T follicular helper cell (primary cell): ENCODE data around the gene PLAAT5.
A peak's percentile ranks its signal among the peaks of the same experiment; 100 is the strongest.
"Not testable (repeated sequence)": the region's sequence is repeated elsewhere in the genome, so short reads cannot be mapped to it uniquely, and the experiment has no call there.

Source experiments
- DNase-seq: peaks from one replicate; pipeline ENCODE4 v3.0.0-alpha.2; 2020; ENCODE audit warnings: low read depth

Gene PLAAT5

GRCh38 chr11:63480039-63480438 is 10.9 kb downstream of the PLAAT5 start:
- no peak for DNase-seq

GRCh38 chr11:63478896-63479295 is 12.1 kb downstream of the PLAAT5 start:
- DNase-seq: peak; percentile 26

GRCh38 chr11:63476618-63477017 is 14.3 kb downstream of the PLAAT5 start:
- no peak for DNase-seq

- no peak for DNase-seq
These were observed 18.6 kb downstream of the PLAAT5 start for GRCh38 chr11:63472372-63472771.

GRCh38 chr11:63470311-63470710 is 20.7 kb downstream of the PLAAT5 start:
- DNase-seq: no peak

GRCh38 chr11:63462137-63462536 is 28.8 kb downstream of the PLAAT5 start:
- DNase-seq: no peak

GRCh38 chr11:63459586-63459985 is 31.4 kb downstream of the PLAAT5 start:
- no peak for DNase-seq

GRCh38 chr11:63448646-63449045 is 42.3 kb downstream of the PLAAT5 start:
- no peak for DNase-seq

- DNase-seq: no peak
These were observed 45.2 kb downstream of the PLAAT5 start for GRCh38 chr11:63445720-63446119.

GRCh38 chr11:63445118-63445517 is 45.8 kb downstream of the PLAAT5 start:
- DNase-seq: no peak

- no peak for DNase-seq
These were observed 46.8 kb downstream of the PLAAT5 start for GRCh38 chr11:63444160-63444559.

GRCh38 chr11:63443714-63444113 is 47.3 kb downstream of the PLAAT5 start:
- DNase-seq: no peak

- DNase-seq: not testable (repeated sequence)
These were observed 55.1 kb downstream of the PLAAT5 start for GRCh38 chr11:63435831-63436230.

GRCh38 chr11:63435351-63435750 is 55.6 kb downstream of the PLAAT5 start:
- DNase-seq: not testable (repeated sequence)

GRCh38 chr11:63430731-63431130 is 60.2 kb downstream of the PLAAT5 start:
- not testable (repeated sequence) for DNase-seq

- no peak for DNase-seq
These were observed 62.9 kb downstream of the PLAAT5 start for GRCh38 chr11:63427971-63428508.

- no peak for DNase-seq
These were observed 73.7 kb downstream of the PLAAT5 start for GRCh38 chr11:63417174-63417852.
